ENCODE measurements around the gene RPS6KA2. TPM values are rescaled to one million over a fixed set of nuclear protein-coding genes. Genes with fewer than 3 reads are reported as not detected.

Gene RPS6KA2
- total and polyA plus RNA-seq, 2 donors (not counting 3 experiments of a cell fraction or from before 2014, with no cell fraction given): 54.5 to 75.8 TPM

- BruUV-seq (replicated peaks): no TSS peak
Observed at GRCh38 chr6:166419717-166420116, 207.3 kb downstream of the RPS6KA2 start.

GRCh38 chr6:166419286-166419685, 207.8 kb downstream of the RPS6KA2 start:
- POLR2A ChIA-PET: no interaction called here
- H3K27me3 ChIP-seq (ENCODE audit: control insufficient read depth in 2 of 2, insufficient read depth in 2 of 2, low read length in 2 of 2): no peaks in the 10 kb centered on the region
- FAIRE-seq (no peak), DNase-seq (ENCODE audit: low read depth, low spot score) (no peak)
- H3K4me2 ChIP-seq (ENCODE audit: insufficient read depth, low read length): no peak overlapping the region
- peaks cover 2 to 45% of the 10 kb centered on the region in 2 experiments for H3K36me3 ChIP-seq (ENCODE audit: control insufficient read depth in 2 of 2, extremely low read depth in 1 of 2, insufficient read depth in 2 of 2, low read length in 2 of 2)
- H3K4me3 ChIP-seq (replicated peaks in 1 of 3; ENCODE audit: insufficient read depth in 1 of 3, low read depth in 1 of 3, low read length in 3 of 3): no peak overlapping the region
- no peak overlapping the region for H3K9ac ChIP-seq (replicated peaks; ENCODE audit: extremely low read depth, insufficient read depth, low read length)
- no peak overlapping the region for H3K27ac ChIP-seq (ENCODE audit: insufficient read depth, low read depth, low read length)
- no peaks in the 10 kb centered on the region for H3K9me1 ChIP-seq (replicated peaks; ENCODE audit: control insufficient read depth, extremely low read depth, insufficient read depth, low read length)
- dilution Hi-C loops (cut with MboI; ENCODE audit: extremely low pct_ligation_motif_present, low sequenced_read_pairs): no loop called here
- intact Hi-C loops (cut with micrococcal nuclease): no loop called here
- H2AFZ ChIP-seq (ENCODE audit: low read depth, low read length): no peak overlapping the region
- no peak for TF ChIP-seq CTCF (IDR thresholded peaks at IDR 0.05; ENCODE audit: extremely low read depth in 1 of 2, insufficient read depth in 1 of 2, low read depth in 1 of 2, low read length in 2 of 2)
- H4K20me1 ChIP-seq (replicated peaks; ENCODE audit: control insufficient read depth, extremely low read depth, insufficient read depth, low read length): no peaks in the 10 kb centered on the region
- no peaks in the 10 kb centered on the region for H3K9me3 ChIP-seq (replicated peaks; ENCODE audit: control insufficient read depth, insufficient read depth, low read length)
- CTCF ChIA-PET: no interaction called here
- H3K4me1 ChIP-seq (ENCODE audit: control insufficient read depth, extremely low read depth, insufficient read depth, low read length): peaks cover 5% of the 10 kb centered on the region
- H3K79me2 ChIP-seq (ENCODE audit: control insufficient read depth, insufficient read depth, low read length): no peaks in the 10 kb centered on the region
- no TSS peak for BruUV-seq (replicated peaks)

More at GRCh38 chr6:166419717-166420116, 207.3 kb downstream of the RPS6KA2 start:
- no peak overlapping the region for H2AFZ ChIP-seq (ENCODE audit: low read depth, low read length)
- no peak overlapping the region for H3K4me2 ChIP-seq (ENCODE audit: insufficient read depth, low read length)
- FAIRE-seq: no peak
- peaks cover 5% of the 10 kb centered on the region for H3K4me1 ChIP-seq (ENCODE audit: control insufficient read depth, extremely low read depth, insufficient read depth, low read length)
- no peaks in the 10 kb centered on the region for H3K9me3 ChIP-seq (replicated peaks; ENCODE audit: control insufficient read depth, insufficient read depth, low read length)
- H3K27ac ChIP-seq (ENCODE audit: insufficient read depth, low read depth, low read length): no peak overlapping the region
- H3K79me2 ChIP-seq (ENCODE audit: control insufficient read depth, insufficient read depth, low read length): no peaks in the 10 kb centered on the region
- H4K20me1 ChIP-seq (replicated peaks; ENCODE audit: control insufficient read depth, extremely low read depth, insufficient read depth, low read length): no peaks in the 10 kb centered on the region
- POLR2A ChIA-PET: no interaction called here
- H3K9ac ChIP-seq (replicated peaks; ENCODE audit: extremely low read depth, insufficient read depth, low read length): no peak overlapping the region
- intact Hi-C loops (cut with micrococcal nuclease): loop anchor here (1.0 kb wide), 1 partner anchor 208 kb away; the partner anchor contains the start of gene RPS6KA2
- H3K27me3 ChIP-seq (ENCODE audit: control insufficient read depth in 2 of 2, insufficient read depth in 2 of 2, low read length in 2 of 2): no peaks in the 10 kb centered on the region
- TF ChIP-seq POLR2A (IDR thresholded peaks at IDR 0.05; ENCODE audit: low read depth, low read length): no peak
- no peak for TF ChIP-seq GATA2 (IDR thresholded peaks at IDR 0.05; ENCODE audit: insufficient read depth, insufficient read length, low read depth, low read length)
- TF ChIP-seq MYC (IDR thresholded peaks at IDR 0.05; ENCODE audit: low read depth, low read length): no peak
- TF ChIP-seq FOS (IDR thresholded peaks at IDR 0.05; ENCODE audit: borderline replicate concordance, insufficient read depth, low read length): no peak
- no peak for TF ChIP-seq POLR2AphosphoS5 (IDR thresholded peaks at IDR 0.05; ENCODE audit: insufficient read depth, low read depth, low read length)
- TF ChIP-seq JUN (IDR thresholded peaks at IDR 0.05; ENCODE audit: borderline replicate concordance, insufficient read depth, insufficient read length, low read depth): no peak
- no peak for TF ChIP-seq MAX (IDR thresholded peaks at IDR 0.05; ENCODE audit: insufficient read depth, insufficient read length)
- no peak overlapping the region for H3K4me3 ChIP-seq (replicated peaks in 1 of 3; ENCODE audit: insufficient read depth in 1 of 3, low read depth in 1 of 3, low read length in 3 of 3)
- H3K9me1 ChIP-seq (replicated peaks; ENCODE audit: control insufficient read depth, extremely low read depth, insufficient read depth, low read length): no peaks in the 10 kb centered on the region
- dilution Hi-C loops (cut with MboI; ENCODE audit: extremely low pct_ligation_motif_present, low sequenced_read_pairs): no loop called here
- CTCF ChIA-PET: interaction anchor here (1.4 to 1.6 kb wide), 2 partner anchors 9 to 37 kb away, joined by 3 read pairs; no protein-coding TSS in a partner anchor
- DNase-seq (ENCODE audit: low read depth, low spot score): no peak
- peaks cover 2 to 47% of the 10 kb centered on the region in 2 experiments for H3K36me3 ChIP-seq (ENCODE audit: control insufficient read depth in 2 of 2, extremely low read depth in 1 of 2, insufficient read depth in 2 of 2, low read length in 2 of 2)

Measured in endothelial cell of umbilical vein (primary cell).